Uterus (tissue), 2 donors: ENCODE measurements around the gene ZNF625.

ENCODE experiments used
- CTCF ChIP-seq, 4 experiments: fragments of 200-600 bp in 2 of 4; fragments of 450-650 bp in 2 of 4; sonication (generic) in 2 of 4; IDR thresholded peaks; one replicate each; pipeline ENCODE4 v1.5.1; 2016 to 2019; ENCODE audit warnings: antibody characterized with exemption in 4 of 4, mild to moderate bottlenecking in 2 of 4, moderate library complexity in 1 of 4
- POLR2A ChIP-seq, 2 donors: fragments of 450-650 bp; IDR thresholded peaks; one replicate each; pipeline ENCODE4 v1.6.1; 2016; ENCODE audit warnings: antibody characterized with exemption in 2 of 2, mild to moderate bottlenecking in 1 of 2, moderate library complexity in 1 of 2

DNA sequence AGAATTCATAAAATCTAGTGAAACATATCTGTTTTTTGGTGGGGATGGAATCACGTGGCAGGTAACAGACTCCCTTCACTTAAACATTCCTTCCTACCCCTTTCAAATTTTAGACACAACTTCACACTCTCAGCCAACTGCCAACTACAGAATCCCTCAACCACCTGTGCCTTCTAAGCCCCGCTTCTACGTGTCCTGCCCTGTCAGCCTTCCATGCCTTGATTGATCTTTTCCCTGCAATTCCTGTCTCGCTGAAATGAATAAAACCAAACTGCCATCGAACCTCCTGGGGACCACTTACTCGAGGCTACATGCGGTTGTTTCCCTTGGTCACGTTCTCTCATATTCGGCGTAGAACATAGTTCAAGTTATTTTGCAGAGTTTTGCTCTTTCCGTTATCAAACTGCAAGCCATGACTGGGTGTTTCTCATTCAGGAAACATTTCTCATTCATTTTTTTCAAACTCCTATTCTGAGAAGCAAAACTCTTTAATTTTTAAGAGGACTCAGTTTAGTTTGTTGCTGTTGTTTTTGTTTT lies 1.1 kb downstream of the ZNF625 start:
- no peak for TF ChIP-seq CTCF (IDR thresholded peaks at IDR 0.05)
- TF ChIP-seq POLR2A (IDR thresholded peaks at IDR 0.05) = no peak
